B cell (primary cell): ENCODE measurements around the gene VPS13D. TPM values are rescaled to one million over a fixed set of nuclear protein-coding genes. Genes with fewer than 3 reads are reported as not detected.

ENCODE experiments used
- ATAC-seq: fragments of 200-7000 bp; cut with Tn5 transposase; one replicate; pipeline ENCODE4 v1.10.0; 2021; ENCODE audit warnings: low read depth, mild to moderate bottlenecking, moderate number of reproducible peaks, moderate library complexity
- CTCF ChIA-PET: fragments of 350-600 bp; sonication (Branson Sonifier 250); formaldehyde crosslinking; loops from one replicate; lab custom pipeline; 2021; ENCODE audit warnings: antibody characterized with exemption, inconsistent platforms; lab: Charles Lee
- POLR2A ChIA-PET: fragments of 350-600 bp; sonication (Branson Sonifier 250); formaldehyde crosslinking; loops from one replicate; lab custom pipeline; 2021; ENCODE audit warnings: antibody characterized with exemption; lab: Charles Lee
- DNase-seq: peaks from one replicate; pipeline ENCODE4 v3.0.0; 2013
- H2AFZ ChIP-seq: 2 replicates; pipeline ENCODE4 v1.6.1; 2012; ENCODE audit warnings: mild to moderate bottlenecking, low read depth, low read length; ENCODE audit not compliant: insufficient read depth, poor library complexity, severe bottlenecking
- H3K27ac ChIP-seq, 2 donors: 1 replicate in 1 of 2; 2 replicates in 1 of 2; pipeline ENCODE4 v1.5.1; 2012 to 2013; ENCODE audit warnings: low read length in 2 of 2, mild to moderate bottlenecking in 2 of 2, moderate library complexity in 1 of 2
- H3K27me3 ChIP-seq, 4 experiments: fragments of 200-600 bp in 1 of 4; sonication (generic) in 1 of 4; replicated peaks in 1 of 4; 1 replicate in 2 of 4; 2 replicates in 2 of 4; pipeline versions ENCODE4 v1.6.1 to v1.7.0; 2013 to 2016; ENCODE audit warnings: low read length in 3 of 4, mild to moderate bottlenecking in 2 of 4, mixed read lengths in 1 of 4, moderate library complexity in 1 of 4; ENCODE audit not compliant: insufficient read depth in 4 of 4, control insufficient read depth in 3 of 4; ENCODE audit errors: control extremely low read depth in 1 of 4
- H3K36me3 ChIP-seq, 2 experiments: replicated peaks in 1 of 2; 1 replicate in 1 of 2; 2 replicates in 1 of 2; pipeline versions ENCODE4 v1.6.1 to v1.7.1; 2013; ENCODE audit warnings: low read length in 1 of 2; ENCODE audit not compliant: insufficient read depth in 2 of 2, control insufficient read depth in 1 of 2; ENCODE audit errors: control extremely low read depth in 1 of 2, extremely low read depth in 1 of 2
- H3K4me1 ChIP-seq, 2 donors: fragments of 200-600 bp in 1 of 2; sonication (generic) in 1 of 2; 1 replicate in 1 of 2; 2 replicates in 1 of 2; pipeline versions ENCODE4 v1.5.1 to v1.6.1; 2013 to 2017; ENCODE audit warnings: low read length in 2 of 2; ENCODE audit not compliant: control insufficient read depth in 2 of 2, insufficient read depth in 2 of 2
- H3K4me2 ChIP-seq: replicated peaks from 2 replicates; pipeline ENCODE3; 2012; ENCODE audit warnings: mild to moderate bottlenecking, low read depth, low read length; ENCODE audit not compliant: poor library complexity, severe bottlenecking
- H3K4me3 ChIP-seq, 5 experiments: fragments of 200-600 bp in 1 of 5; sonication (generic) in 1 of 5; 1 replicate in 3 of 5; 2 replicates in 2 of 5; pipeline versions ENCODE4 v1.5.1 to v1.7.0; 2011 to 2016; ENCODE audit warnings: low read length in 4 of 5, mild to moderate bottlenecking in 4 of 5, low read depth in 2 of 5, control low read depth in 1 of 5, moderate library complexity in 1 of 5; ENCODE audit not compliant: insufficient read depth in 1 of 5; ENCODE audit errors: control extremely low read depth in 1 of 5, extremely low read depth in 1 of 5
- H3K79me2 ChIP-seq: fragments of 200-600 bp; sonication (generic); one replicate; pipeline ENCODE4 v1.6.0; 2016; ENCODE audit warnings: low read length; ENCODE audit not compliant: control insufficient read depth, insufficient read depth
- H3K9ac ChIP-seq: fragments of 200-600 bp; sonication (generic); 2 replicates; pipeline ENCODE4 v1.6.1; 2017; ENCODE audit warnings: mild to moderate bottlenecking, low read length, moderate library complexity
- H3K9me3 ChIP-seq, 3 donors: one replicate each; pipeline versions ENCODE4 v1.6.1 to v1.7.1; 2013; ENCODE audit warnings: low read length in 2 of 3; ENCODE audit not compliant: control insufficient read depth in 2 of 3, insufficient read depth in 1 of 3; ENCODE audit errors: control extremely low read depth in 1 of 3
- H4K20me1 ChIP-seq: 2 replicates; pipeline ENCODE4 v1.6.0; 2012; ENCODE audit warnings: mild to moderate bottlenecking, low read length; ENCODE audit not compliant: insufficient read depth, control insufficient read depth, poor library complexity, severe bottlenecking
- H3K27ac Mint-ChIP-seq: one replicate; pipeline ENCODE4 v1.8.0; 2021; ENCODE audit warnings: mixed read lengths
- H3K27me3 Mint-ChIP-seq: one replicate; pipeline ENCODE4 v1.8.0; 2021; ENCODE audit warnings: mixed read lengths
- H3K4me1 Mint-ChIP-seq: one replicate; pipeline ENCODE4 v1.8.0; 2021; ENCODE audit warnings: mixed read lengths
- H3K4me3 Mint-ChIP-seq: one replicate; pipeline ENCODE4 v1.8.0; 2021; ENCODE audit warnings: mixed read lengths
- H3K9me3 Mint-ChIP-seq: one replicate; pipeline ENCODE4 v1.8.0; 2022; ENCODE audit warnings: mixed read lengths; ENCODE audit not compliant: insufficient read depth
- EZH2 ChIP-seq: IDR thresholded peaks from 2 replicates; pipeline ENCODE4 v1.6.1; 2012; ENCODE audit warnings: borderline replicate concordance, low read depth, mild to moderate bottlenecking, moderate library complexity, low read length; ENCODE audit not compliant: insufficient read depth, poor library complexity, severe bottlenecking
- WGBS: methylation state at CpG from one replicate; pipeline ENCODE4 v1.1.5; 2013; ENCODE audit warnings: missing lambda C conversion rate; ENCODE audit not compliant: insufficient coverage; 5-methylcytosine and 5-hydroxymethylcytosine counted together
- intact Hi-C: fragments of 100-400 bp; cut with micrococcal nuclease; formaldehyde crosslinking; loops from one replicate; pipeline ENCODE4 v1.10.0; 2022
- polyA plus RNA-seq: library from polyadenylated mRNA; depleted of rRNA; stranded (reverse); fragments of >200 nt; gene quantifications from 2 replicates; pipeline ENCODE4 v1.2.3, GENCODE V29; 2012
- total RNA-seq, 2 donors: library from RNA; stranded (reverse); fragments of 120-200 nt in 1 of 2; gene quantifications; 1 replicate in 1 of 2; 2 replicates in 1 of 2; pipeline versions ENCODE4 v1.2.3 to v1.2.4, GENCODE V29; 2013 to 2022
- TF ChIP-seq, protein P1 (sequence below): fragments of 200-600 bp; IDR thresholded peaks from one replicate; pipeline ENCODE4 v1.8.0; 2022; ENCODE audit warnings: antibody characterized with exemption, mild to moderate bottlenecking

Gene VPS13D
- total and polyA plus RNA-seq, 2 donors (not counting 1 experiment from before 2014, with no cell fraction given): 29.9 to 104 TPM

DNA sequence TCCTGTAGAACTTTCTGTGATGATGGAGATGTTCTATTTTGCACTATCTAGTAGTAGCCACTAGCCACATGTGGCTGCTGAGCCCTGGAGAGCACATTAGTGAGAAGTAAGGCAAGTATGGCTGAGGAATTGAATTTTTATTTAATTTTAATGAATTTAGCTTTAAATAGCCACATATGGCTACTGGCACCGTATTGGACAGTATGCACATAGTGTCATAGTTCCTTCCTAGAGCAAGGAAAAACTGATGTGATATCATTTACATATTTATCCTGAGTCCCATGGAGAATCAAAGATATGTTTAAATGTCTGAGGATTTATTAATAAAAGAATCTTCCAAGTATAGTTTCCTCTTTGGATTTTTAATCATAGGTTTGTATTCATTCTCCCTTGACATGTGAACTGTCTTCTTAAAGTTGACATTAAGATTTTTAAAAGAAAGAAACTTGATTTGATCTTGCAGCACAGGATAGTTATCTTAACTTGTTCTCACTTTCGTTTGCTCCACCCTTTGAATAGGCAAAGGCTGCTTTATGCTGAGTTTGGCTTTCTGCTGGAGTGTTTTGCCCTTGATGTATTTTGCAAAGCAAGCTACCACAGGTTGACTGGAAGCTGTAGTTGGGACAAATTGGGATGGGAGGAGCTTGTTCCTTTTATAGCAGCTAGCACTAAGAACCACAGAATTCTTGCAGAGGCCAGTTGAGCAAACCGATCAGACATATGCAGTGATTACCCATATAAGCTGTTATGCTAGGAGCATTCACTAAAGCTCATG, 129.7 kb downstream of the VPS13D start:
- no peak for TF ChIP-seq EZH2
- TF ChIP-seq, protein P1, sequence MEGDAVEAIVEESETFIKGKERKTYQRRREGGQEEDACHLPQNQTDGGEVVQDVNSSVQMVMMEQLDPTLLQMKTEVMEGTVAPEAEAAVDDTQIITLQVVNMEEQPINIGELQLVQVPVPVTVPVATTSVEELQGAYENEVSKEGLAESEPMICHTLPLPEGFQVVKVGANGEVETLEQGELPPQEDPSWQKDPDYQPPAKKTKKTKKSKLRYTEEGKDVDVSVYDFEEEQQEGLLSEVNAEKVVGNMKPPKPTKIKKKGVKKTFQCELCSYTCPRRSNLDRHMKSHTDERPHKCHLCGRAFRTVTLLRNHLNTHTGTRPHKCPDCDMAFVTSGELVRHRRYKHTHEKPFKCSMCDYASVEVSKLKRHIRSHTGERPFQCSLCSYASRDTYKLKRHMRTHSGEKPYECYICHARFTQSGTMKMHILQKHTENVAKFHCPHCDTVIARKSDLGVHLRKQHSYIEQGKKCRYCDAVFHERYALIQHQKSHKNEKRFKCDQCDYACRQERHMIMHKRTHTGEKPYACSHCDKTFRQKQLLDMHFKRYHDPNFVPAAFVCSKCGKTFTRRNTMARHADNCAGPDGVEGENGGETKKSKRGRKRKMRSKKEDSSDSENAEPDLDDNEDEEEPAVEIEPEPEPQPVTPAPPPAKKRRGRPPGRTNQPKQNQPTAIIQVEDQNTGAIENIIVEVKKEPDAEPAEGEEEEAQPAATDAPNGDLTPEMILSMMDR: no peak
- H3K4me3 ChIP-seq: no peak overlapping the region
- no CpG with 5 or more reads among the region's 3 CpGs for WGBS

DNA sequence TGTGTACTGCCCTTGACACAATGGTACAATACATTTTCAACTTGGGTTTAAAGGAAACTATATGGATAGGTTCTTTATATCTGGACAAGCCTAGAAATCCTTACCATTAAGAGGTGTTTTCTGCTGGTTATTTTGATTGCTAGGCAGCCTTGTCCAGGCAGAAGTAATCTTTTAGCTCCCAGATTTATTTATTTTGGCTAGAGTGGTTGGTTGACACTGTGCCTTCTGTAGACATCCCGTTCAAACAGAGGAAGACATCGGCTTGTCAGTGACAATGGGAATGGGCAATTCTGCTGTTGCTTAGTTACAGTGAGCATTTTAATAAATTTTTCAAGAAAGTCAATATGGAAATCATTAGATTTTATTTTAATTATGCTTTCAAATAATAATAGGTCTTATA, 138.8 kb downstream of the VPS13D start:
- H3K4me2 ChIP-seq: no peak overlapping the region
- TF ChIP-seq, protein P1: no peak
- TF ChIP-seq EZH2: no peak
- Mint-ChIP-seq H3K4me3 (no peak overlapping the region), H3K9me3 (no peaks in the 10 kb centered on the region), H3K4me1 (no peaks in the 10 kb centered on the region), H3K27ac (no peak overlapping the region), H3K27me3 (no peaks in the 10 kb centered on the region)
- peaks cover 0 to 52% of the 10 kb centered on the region in 2 experiments for H3K36me3 ChIP-seq
- H2AFZ ChIP-seq: no peak overlapping the region
- H3K9ac ChIP-seq: no peak overlapping the region
- intact Hi-C loops: no loop called here
- H3K4me1 ChIP-seq: no peaks in the 10 kb centered on the region
- H3K27me3 ChIP-seq: no peaks in the 10 kb centered on the region
- CTCF ChIA-PET: no interaction called here
- DNase-seq: no peak
- POLR2A ChIA-PET: no interaction called here
- ATAC-seq: no peak
- no CpG with 5 or more reads among the region's 2 CpGs for WGBS
- H3K79me2 ChIP-seq: no peaks in the 10 kb centered on the region
- H3K9me3 ChIP-seq: no peaks in the 10 kb centered on the region
- H4K20me1 ChIP-seq: no peaks in the 10 kb centered on the region
- H3K4me3 ChIP-seq: no peak overlapping the region
- H3K27ac ChIP-seq: no peak overlapping the region

More for the DNA sequence above, 129.7 kb downstream of the VPS13D start:
- ChIA-PET POLR2A (no interaction called here), CTCF (no interaction called here)
- Histone ChIP-seq H3K27ac (no peak overlapping the region), H3K4me1 (no peaks in the 10 kb centered on the region), H2AFZ (no peak overlapping the region), H3K36me3 (peaks cover 2 to 65% of the 10 kb centered on the region in 2 experiments), H3K4me2 (no peak overlapping the region), H3K9ac (no peak overlapping the region), H3K79me2 (no peaks in the 10 kb centered on the region), H4K20me1 (no peaks in the 10 kb centered on the region), H3K9me3 (no peaks in the 10 kb centered on the region), H3K27me3 (no peaks in the 10 kb centered on the region)
- ATAC-seq: no peak
- no peak overlapping the region for H3K27ac Mint-ChIP-seq
- DNase-seq: no peak
- no peaks in the 10 kb centered on the region for H3K27me3 Mint-ChIP-seq
- no peaks in the 10 kb centered on the region for H3K4me1 Mint-ChIP-seq
- H3K9me3 Mint-ChIP-seq: no peaks in the 10 kb centered on the region
- no peak overlapping the region for H3K4me3 Mint-ChIP-seq
- intact Hi-C loops: no loop called here
